ENCODE results near the gene PPP1R3F. TPM values are rescaled to one million over a fixed set of nuclear protein-coding genes. Genes with fewer than 3 reads are reported as not detected.

PPP1R3F gene
- total RNA-seq, 1 experiment from 2014 or later = 7.3 TPM

DNA sequence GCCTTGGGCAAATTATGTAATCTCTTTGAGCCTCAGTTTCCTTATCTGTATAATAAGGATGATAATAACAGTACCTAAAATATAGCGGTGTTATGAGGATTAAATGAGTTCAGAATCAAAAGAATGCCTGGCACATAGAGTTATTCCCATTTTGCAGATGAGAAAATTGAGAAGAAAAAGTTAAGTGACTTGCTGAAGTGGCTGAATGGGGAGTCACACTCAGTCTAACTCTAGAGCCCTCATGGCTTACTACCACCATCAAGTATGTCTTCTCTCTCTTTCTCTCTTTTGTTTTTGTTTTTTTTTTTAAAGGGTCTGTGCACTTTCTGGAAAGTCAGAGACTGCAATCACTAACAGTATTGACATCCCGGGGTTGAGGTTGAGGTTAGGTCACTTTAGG lies 37.1 kb upstream of the PPP1R3F start:
- Histone ChIP-seq H4K5ac (ENCODE audit: insufficient read length, low read depth, low read length) (no peak overlapping the region), H3K9me3 (ENCODE audit: control insufficient read depth, low read depth, low read length) (peaks cover 7% of the 10 kb centered on the region), H2AK5ac (ENCODE audit: insufficient read length, low read length) (no peak overlapping the region), H3K14ac (ENCODE audit: insufficient read depth, low read length) (no peak overlapping the region), H3K23ac (ENCODE audit: insufficient read length, low read depth, low read length) (no peak overlapping the region), H4K20me1 (ENCODE audit: control insufficient read depth, insufficient read depth, insufficient read length) (no peaks in the 10 kb centered on the region), H3K79me2 (ENCODE audit: insufficient read depth, low read length) (no peaks in the 10 kb centered on the region), H3K23me2 (ENCODE audit: insufficient read length, low read depth, low read length, poor library complexity, severe bottlenecking) (no peaks in the 10 kb centered on the region), H3K27ac (ENCODE audit: insufficient read length, low read depth, low read length) (no peak overlapping the region), H4K91ac (ENCODE audit: insufficient read length, low read depth, low read length) (no peak overlapping the region), H3K27me3 (ENCODE audit: insufficient read depth, low read length) (no peaks in the 10 kb centered on the region), H3T11ph (ENCODE audit: low read length) (no peak overlapping the region), H3K4me2 (ENCODE audit: insufficient read depth, insufficient read length, low read length) (no peak overlapping the region), H3K56ac (ENCODE audit: insufficient read length, low read depth, low read length) (no peak overlapping the region), H2BK12ac (ENCODE audit: insufficient read length, low read depth, low read length) (no peak overlapping the region), H2BK5ac (ENCODE audit: insufficient read length, low read length) (no peak overlapping the region), H2BK15ac (ENCODE audit: low read depth, low read length) (no peak overlapping the region), H3K4ac (ENCODE audit: low read depth, low read length) (no peak overlapping the region), H3K79me1 (ENCODE audit: insufficient read depth, low read depth, low read length, poor library complexity, severe bottlenecking) (no peaks in the 10 kb centered on the region), H3K9ac (ENCODE audit: extremely low read depth, insufficient read length, low read length) (no peak overlapping the region), H2AFZ (ENCODE audit: low read length) (no peak overlapping the region), H2BK20ac (ENCODE audit: low read depth, low read length, poor library complexity, severe bottlenecking) (no peak overlapping the region), H2BK120ac (ENCODE audit: low read depth, low read length, poor library complexity, severe bottlenecking) (no peak overlapping the region), H3K18ac (ENCODE audit: insufficient read length, low read depth, low read length) (no peak overlapping the region), H3K4me1 (ENCODE audit: insufficient read depth, low read length) (no peaks in the 10 kb centered on the region; the same call in 1 of the 2 replicates), H4K8ac (replicated peaks; ENCODE audit: insufficient read length, low read depth, low read length) (no peak overlapping the region)
- Mint-ChIP-seq H3K36me3 (ENCODE audit: insufficient read depth in 1 of 3, low read depth in 3 of 3) (peaks cover 0 to 5% (median 1%) of the 10 kb centered on the region in 3 experiments; a peak in 4 of 7 replicates), H3K27me3 (ENCODE audit: low read depth) (peaks cover 1% of the 10 kb centered on the region), H3K4me1 (peaks cover 9 to 21% of the 10 kb centered on the region in 2 experiments), H3K9me3 (peaks cover 62 to 80% of the 10 kb centered on the region in 2 experiments), H3K27ac (no peak overlapping the region), H3K4me3 (no peak overlapping the region)
- WGBS (ENCODE audit: extremely low coverage, insufficient read length, low lambda C conversion rate) = no CpG with 5 or more reads among the region's 2 CpGs
- TF ChIP-seq, protein P1, sequence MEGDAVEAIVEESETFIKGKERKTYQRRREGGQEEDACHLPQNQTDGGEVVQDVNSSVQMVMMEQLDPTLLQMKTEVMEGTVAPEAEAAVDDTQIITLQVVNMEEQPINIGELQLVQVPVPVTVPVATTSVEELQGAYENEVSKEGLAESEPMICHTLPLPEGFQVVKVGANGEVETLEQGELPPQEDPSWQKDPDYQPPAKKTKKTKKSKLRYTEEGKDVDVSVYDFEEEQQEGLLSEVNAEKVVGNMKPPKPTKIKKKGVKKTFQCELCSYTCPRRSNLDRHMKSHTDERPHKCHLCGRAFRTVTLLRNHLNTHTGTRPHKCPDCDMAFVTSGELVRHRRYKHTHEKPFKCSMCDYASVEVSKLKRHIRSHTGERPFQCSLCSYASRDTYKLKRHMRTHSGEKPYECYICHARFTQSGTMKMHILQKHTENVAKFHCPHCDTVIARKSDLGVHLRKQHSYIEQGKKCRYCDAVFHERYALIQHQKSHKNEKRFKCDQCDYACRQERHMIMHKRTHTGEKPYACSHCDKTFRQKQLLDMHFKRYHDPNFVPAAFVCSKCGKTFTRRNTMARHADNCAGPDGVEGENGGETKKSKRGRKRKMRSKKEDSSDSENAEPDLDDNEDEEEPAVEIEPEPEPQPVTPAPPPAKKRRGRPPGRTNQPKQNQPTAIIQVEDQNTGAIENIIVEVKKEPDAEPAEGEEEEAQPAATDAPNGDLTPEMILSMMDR (conservative IDR thresholded peaks at IDR 0.05) = no peak
- no peak for DNase-seq

Data from H9 (cell line).